Prostate gland (tissue), 2 donors: ENCODE data around the gene SLC25A34.

ENCODE experiments used
- POLR2A ChIP-seq: fragments of 450-650 bp; IDR thresholded peaks from one replicate; pipeline ENCODE4 v1.6.1; 2016; ENCODE audit warnings: antibody characterized with exemption, mild to moderate bottlenecking
- POLR2AphosphoS5 ChIP-seq: sonication (generic); formaldehyde crosslinking; IDR thresholded peaks from one replicate; pipeline ENCODE4 v1.6.1; 2017; ENCODE audit warnings: antibody characterized with exemption
- TF ChIP-seq, protein P1 (sequence below), 4 experiments: fragments of 200-600 bp in 2 of 4; fragments of 450-650 bp in 2 of 4; sonication (generic) in 2 of 4; IDR thresholded peaks; 1 replicate in 3 of 4; 2 replicates in 1 of 4; pipeline ENCODE4 v1.5.1; 2016 to 2019; ENCODE audit warnings: antibody characterized with exemption in 4 of 4, mild to moderate bottlenecking in 2 of 4, moderate library complexity in 2 of 4

DNA sequence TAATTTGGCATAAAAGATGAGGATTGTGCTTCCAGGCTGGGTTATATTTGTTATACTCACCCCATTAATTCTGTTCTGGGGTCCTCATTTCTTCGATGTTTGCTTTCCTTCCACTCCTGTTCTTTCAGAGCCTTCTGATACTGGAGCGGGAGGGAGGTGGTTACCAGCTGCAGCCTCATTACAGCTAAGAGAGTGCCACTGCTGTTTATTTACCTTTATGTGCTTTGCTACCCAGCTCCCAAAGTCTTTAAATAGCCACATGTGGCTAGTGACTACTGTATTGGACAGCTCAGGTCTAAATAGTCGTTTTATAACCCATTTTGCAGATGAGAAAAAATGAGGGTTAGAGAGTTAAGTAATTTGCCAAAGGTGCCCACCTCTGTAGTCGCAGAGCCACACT is 26.8 kb upstream of the SLC25A34 start:
- no peak for TF ChIP-seq POLR2A
- TF ChIP-seq, protein P1, sequence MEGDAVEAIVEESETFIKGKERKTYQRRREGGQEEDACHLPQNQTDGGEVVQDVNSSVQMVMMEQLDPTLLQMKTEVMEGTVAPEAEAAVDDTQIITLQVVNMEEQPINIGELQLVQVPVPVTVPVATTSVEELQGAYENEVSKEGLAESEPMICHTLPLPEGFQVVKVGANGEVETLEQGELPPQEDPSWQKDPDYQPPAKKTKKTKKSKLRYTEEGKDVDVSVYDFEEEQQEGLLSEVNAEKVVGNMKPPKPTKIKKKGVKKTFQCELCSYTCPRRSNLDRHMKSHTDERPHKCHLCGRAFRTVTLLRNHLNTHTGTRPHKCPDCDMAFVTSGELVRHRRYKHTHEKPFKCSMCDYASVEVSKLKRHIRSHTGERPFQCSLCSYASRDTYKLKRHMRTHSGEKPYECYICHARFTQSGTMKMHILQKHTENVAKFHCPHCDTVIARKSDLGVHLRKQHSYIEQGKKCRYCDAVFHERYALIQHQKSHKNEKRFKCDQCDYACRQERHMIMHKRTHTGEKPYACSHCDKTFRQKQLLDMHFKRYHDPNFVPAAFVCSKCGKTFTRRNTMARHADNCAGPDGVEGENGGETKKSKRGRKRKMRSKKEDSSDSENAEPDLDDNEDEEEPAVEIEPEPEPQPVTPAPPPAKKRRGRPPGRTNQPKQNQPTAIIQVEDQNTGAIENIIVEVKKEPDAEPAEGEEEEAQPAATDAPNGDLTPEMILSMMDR (IDR thresholded peaks at IDR 0.05): no peak
- TF ChIP-seq POLR2AphosphoS5: no peak
